ENCODE results near the gene NEK6. TPM values are rescaled to one million over a fixed set of nuclear protein-coding genes. Genes with fewer than 3 reads are reported as not detected.

The NEK6 gene
- total RNA-seq, 1 experiment from 2014 or later: 21.1 TPM

- H3K4me1 ChIP-seq (ENCODE audit: insufficient read depth, low read length): peaks cover 12% of the 10 kb centered on the region
- ChIA-PET POLR2A (ENCODE audit: unreplicated experiment) (interaction anchor here (0.5 kb wide), 1 partner anchor 309 kb away, joined by 3 read pairs; no protein-coding TSS in a partner anchor), CTCF (no interaction called here)
- no peak overlapping the region for H3K9ac ChIP-seq (ENCODE audit: low read length)
- no peak overlapping the region for H3K4me2 ChIP-seq (ENCODE audit: low read length)
- intact Hi-C loops (cut with micrococcal nuclease): loop anchor here (10.0 kb wide), 1 partner anchor 274 kb away; no protein-coding TSS in a partner anchor
- DNase-seq (no peak), ATAC-seq (no peak)
- no peaks in the 10 kb centered on the region for H3F3A ChIP-seq (ENCODE audit: low read length, unreplicated experiment)
- no peaks in the 10 kb centered on the region for H3K9me3 ChIP-seq (ENCODE audit: low read length)
- H3K9me2 ChIP-seq (replicated peaks; ENCODE audit: low read length): no peaks in the 10 kb centered on the region
- no peaks in the 10 kb centered on the region for H3K27me3 ChIP-seq (ENCODE audit: low read length)
- no peak overlapping the region for H3K4me3 ChIP-seq (ENCODE audit: low read length)
- H3K36me3 ChIP-seq (ENCODE audit: low read depth, low read length): peaks cover 47% of the 10 kb centered on the region
- no peak overlapping the region for H2AFZ ChIP-seq (ENCODE audit: low read length)
- H3K27ac ChIP-seq (ENCODE audit: low read length): no peak overlapping the region
- H4K20me1 ChIP-seq (ENCODE audit: low read length): peaks cover 32% of the 10 kb centered on the region
- TF ChIP-seq, protein P1, sequence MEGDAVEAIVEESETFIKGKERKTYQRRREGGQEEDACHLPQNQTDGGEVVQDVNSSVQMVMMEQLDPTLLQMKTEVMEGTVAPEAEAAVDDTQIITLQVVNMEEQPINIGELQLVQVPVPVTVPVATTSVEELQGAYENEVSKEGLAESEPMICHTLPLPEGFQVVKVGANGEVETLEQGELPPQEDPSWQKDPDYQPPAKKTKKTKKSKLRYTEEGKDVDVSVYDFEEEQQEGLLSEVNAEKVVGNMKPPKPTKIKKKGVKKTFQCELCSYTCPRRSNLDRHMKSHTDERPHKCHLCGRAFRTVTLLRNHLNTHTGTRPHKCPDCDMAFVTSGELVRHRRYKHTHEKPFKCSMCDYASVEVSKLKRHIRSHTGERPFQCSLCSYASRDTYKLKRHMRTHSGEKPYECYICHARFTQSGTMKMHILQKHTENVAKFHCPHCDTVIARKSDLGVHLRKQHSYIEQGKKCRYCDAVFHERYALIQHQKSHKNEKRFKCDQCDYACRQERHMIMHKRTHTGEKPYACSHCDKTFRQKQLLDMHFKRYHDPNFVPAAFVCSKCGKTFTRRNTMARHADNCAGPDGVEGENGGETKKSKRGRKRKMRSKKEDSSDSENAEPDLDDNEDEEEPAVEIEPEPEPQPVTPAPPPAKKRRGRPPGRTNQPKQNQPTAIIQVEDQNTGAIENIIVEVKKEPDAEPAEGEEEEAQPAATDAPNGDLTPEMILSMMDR (conservative IDR thresholded peaks at IDR 0.05; ENCODE audit: low read depth, low read length): no peak
- no peak for TF ChIP-seq EZH2phosphoT487 (IDR thresholded peaks at IDR 0.05; ENCODE audit: borderline replicate concordance, low read length)
- no TSS peak for BruUV-seq (replicated peaks)
- peaks cover 97% of the 10 kb centered on the region for H3K79me2 ChIP-seq (ENCODE audit: low read length)
Observed at GRCh38 chr9:124398191-124398935, 140.6 kb downstream of the NEK6 start.

- H3K4me1 ChIP-seq (ENCODE audit: insufficient read depth, low read length): peaks cover under 1% of the 10 kb centered on the region
- H3K4me2 ChIP-seq (ENCODE audit: low read length): no peak overlapping the region
- intact Hi-C loops (cut with micrococcal nuclease): loop anchor here (10.0 kb wide), 1 partner anchor 275 kb away; no protein-coding TSS in a partner anchor
- peaks cover 57% of the 10 kb centered on the region for H3K36me3 ChIP-seq (ENCODE audit: low read depth, low read length)
- DNase-seq (no peak), ATAC-seq (no peak)
- no peak overlapping the region for H3K4me3 ChIP-seq (ENCODE audit: low read length)
- CTCF ChIA-PET: no interaction called here
- H2AFZ ChIP-seq (ENCODE audit: low read length): no peak overlapping the region
- no peaks in the 10 kb centered on the region for H3F3A ChIP-seq (ENCODE audit: low read length, unreplicated experiment)
- TF ChIP-seq EZH2phosphoT487 (IDR thresholded peaks at IDR 0.05; ENCODE audit: borderline replicate concordance, low read length) (no peak), EZH2 (IDR thresholded peaks at IDR 0.05; ENCODE audit: low read length, unreplicated experiment) (no peak)
- TF ChIP-seq, protein P1 (conservative IDR thresholded peaks at IDR 0.05; ENCODE audit: low read depth, low read length): no peak
- H3K9ac ChIP-seq (ENCODE audit: low read length): no peak overlapping the region
- no peaks in the 10 kb centered on the region for H3K27me3 ChIP-seq (ENCODE audit: low read length)
- H3K9me3 ChIP-seq (ENCODE audit: low read length): no peaks in the 10 kb centered on the region
- H3K79me2 ChIP-seq (ENCODE audit: low read length): peaks cover 100% of the 10 kb centered on the region
- POLR2A ChIA-PET (ENCODE audit: unreplicated experiment): no interaction called here
- BruUV-seq (replicated peaks): no TSS peak
- H4K20me1 ChIP-seq (ENCODE audit: low read length): peaks cover 29% of the 10 kb centered on the region
- no peak overlapping the region for H3K27ac ChIP-seq (ENCODE audit: low read length)
- no peaks in the 10 kb centered on the region for H3K9me2 ChIP-seq (replicated peaks; ENCODE audit: low read length)
Observed at GRCh38 chr9:124399323-124399967, 141.7 kb downstream of the NEK6 start.
